Measurements from ENCODE around the gene COPE. TPM values are rescaled to one million over a fixed set of nuclear protein-coding genes. Genes with fewer than 3 reads are reported as not detected.

Gene COPE
- polyA plus RNA-seq, 1 experiment: 170 TPM

GRCh38 chr19:18852648-18853047, 66.5 kb downstream of the COPE start:
- no peak for DNase-seq (ENCODE audit: low read depth, low spot score)
- Histone ChIP-seq H3K4me3 (ENCODE audit: low read depth, low read length) (no peak overlapping the region), H3K27ac (ENCODE audit: low read depth, low read length) (no peak overlapping the region), H3K9me3 (ENCODE audit: control insufficient read depth, insufficient read depth, low read length) (no peaks in the 10 kb centered on the region; the same call in 1 of the 2 replicates), H3K27me3 (ENCODE audit: control insufficient read depth, insufficient read depth, low read length) (no peaks in the 10 kb centered on the region)
- POLR2A ChIA-PET: no interaction called here
- TF ChIP-seq CTCF (IDR thresholded peaks at IDR 0.05; ENCODE audit: low read depth, low read length): no peak
- CTCF ChIA-PET: no interaction called here

GRCh38 chr19:18851673-18852325, 67.4 kb downstream of the COPE start:
- Histone ChIP-seq H3K4me3 (ENCODE audit: low read depth, low read length) (no peak overlapping the region), H3K27me3 (ENCODE audit: control insufficient read depth, insufficient read depth, low read length) (no peaks in the 10 kb centered on the region), H3K9me3 (ENCODE audit: control insufficient read depth, insufficient read depth, low read length) (no peaks in the 10 kb centered on the region; the same call in 1 of the 2 replicates), H3K27ac (ENCODE audit: low read depth, low read length) (no peak overlapping the region)
- ChIA-PET CTCF (no interaction called here), POLR2A (no interaction called here)
- no peak for TF ChIP-seq CTCF (IDR thresholded peaks at IDR 0.05; ENCODE audit: low read depth, low read length)
- DNase-seq (ENCODE audit: low read depth, low spot score): no peak

- no peak for DNase-seq (ENCODE audit: low read depth, low spot score)
Observed at GRCh38 chr19:18850471-18851375, 68.5 kb downstream of the COPE start.

GRCh38 chr19:18849838-18850400, 69.3 kb downstream of the COPE start:
- POLR2A ChIA-PET: no interaction called here
- H3K27ac ChIP-seq (ENCODE audit: low read depth, low read length): peak overlapping the region; percentile 52
- no peaks in the 10 kb centered on the region; the same call in 1 of the 2 replicates for H3K9me3 ChIP-seq (ENCODE audit: control insufficient read depth, insufficient read depth, low read length)
- CTCF ChIA-PET: interaction anchor here (0.6 to 4.2 kb wide), 3 partner anchors 94 to 261 kb away, joined by 3 to 38 read pairs (median 6); partner anchors contain the start of gene REX1BD
- H3K27me3 ChIP-seq (ENCODE audit: control insufficient read depth, insufficient read depth, low read length): no peaks in the 10 kb centered on the region
- no peak overlapping the region for H3K4me3 ChIP-seq (ENCODE audit: low read depth, low read length)
- DNase-seq (ENCODE audit: low read depth, low spot score): no peak
- no peak for TF ChIP-seq CTCF (IDR thresholded peaks at IDR 0.05; ENCODE audit: low read depth, low read length)

More at GRCh38 chr19:18850471-18851375, 68.5 kb downstream of the COPE start:
- no peak for TF ChIP-seq CTCF (IDR thresholded peaks at IDR 0.05; ENCODE audit: low read depth, low read length)
- ChIA-PET CTCF (interaction anchor here (0.6 to 4.2 kb wide), 3 partner anchors 95 to 262 kb away, joined by 3 to 38 read pairs (median 6); partner anchors contain the start of gene REX1BD), POLR2A (interaction anchor here (0.6 kb wide), 1 partner anchor 55 kb away, joined by 4 read pairs; no protein-coding TSS in a partner anchor)
- H3K4me3 ChIP-seq (ENCODE audit: low read depth, low read length): no peak overlapping the region
- no peaks in the 10 kb centered on the region; the same call in 1 of the 2 replicates for H3K9me3 ChIP-seq (ENCODE audit: control insufficient read depth, insufficient read depth, low read length)
- no peak overlapping the region for H3K27ac ChIP-seq (ENCODE audit: low read depth, low read length)
- H3K27me3 ChIP-seq (ENCODE audit: control insufficient read depth, insufficient read depth, low read length): no peaks in the 10 kb centered on the region

Other genes with a start within 250 kb of the COPE start
- 1.0 and 1.4 TPM in 2 replicates for gene CRTC1, start 235.7 kb downstream of the COPE start, polyA plus RNA-seq (2011; rRNA removed)
- gene COMP, start 128.1 kb downstream of the COPE start, polyA plus RNA-seq (2011; rRNA removed): 0.09 TPM in 2 replicates
- gene UPF1, start 87.4 kb downstream of the COPE start, polyA plus RNA-seq (2011; rRNA removed): 28.2 and 33.2 TPM in 2 replicates
- gene CERS1, start 23.2 kb downstream of the COPE start, polyA plus RNA-seq (2011; rRNA removed): 1.8 and 2.0 TPM in 2 replicates
- gene DDX49, start 328 bp upstream of the COPE start, polyA plus RNA-seq (2011; rRNA removed): 30.7 and 40.9 TPM in 2 replicates
- 29.0 and 45.3 TPM in 2 replicates for gene HOMER3, start 21.8 kb upstream of the COPE start, polyA plus RNA-seq (2011; rRNA removed)
- 39.2 and 44.2 TPM in 2 replicates for gene SUGP2, start 114.1 kb upstream of the COPE start, polyA plus RNA-seq (2011; rRNA removed)
- 18.9 and 26.4 TPM in 2 replicates for gene ARMC6, start 114.2 kb upstream of the COPE start, polyA plus RNA-seq (2011; rRNA removed)
- gene SLC25A42, start 144.6 kb upstream of the COPE start, polyA plus RNA-seq (2011; rRNA removed): 3.7 and 4.8 TPM in 2 replicates
- 16.0 and 21.7 TPM in 2 replicates for gene TMEM161A, start 219.1 kb upstream of the COPE start, polyA plus RNA-seq (2011; rRNA removed)